ENCODE data around the gene TMEM86A.

GRCh38 chr11:18715476-18715875, 16.9 kb downstream of the TMEM86A start:
- no peak for TF ChIP-seq POLR2AphosphoS2 (IDR thresholded peaks at IDR 0.05; ENCODE audit: low read depth, low read length)
- no peak for TF ChIP-seq TAF1 (CRISPR knock-in tag; IDR thresholded peaks at IDR 0.05)
- TF ChIP-seq RNF219 (CRISPR knock-in tag; IDR thresholded peaks at IDR 0.05) = no peak
- no peak for TF ChIP-seq ZNF10 (CRISPR knock-in tag; IDR thresholded peaks at IDR 0.05; ENCODE audit: borderline replicate concordance, low read depth)
- no peak for TF ChIP-seq MTA3 (CRISPR knock-in tag; IDR thresholded peaks at IDR 0.05)
- TF ChIP-seq FOXM1 (CRISPR knock-in tag; IDR thresholded peaks at IDR 0.05) = no peak
- TF ChIP-seq NFYB (CRISPR knock-in tag; IDR thresholded peaks at IDR 0.05) = no peak
- TF ChIP-seq FOXO4 (CRISPR knock-in tag; conservative IDR thresholded peaks at IDR 0.05) = no peak
